Stimulated activated CD8-positive, alpha-beta memory T cell treated with anti-CD3 and anti-CD28 coated beads, Interleukin-12 subunit alpha, Interleukin-12 subunit beta, amount 100 ng/mL, for 24 hours (primary cell): ENCODE results near the gene SEL1L.
"Not testable (repeated sequence)": the region's sequence is repeated elsewhere in the genome, so short reads cannot be mapped to it uniquely, and the experiment has no call there.

Source experiments
- DNase-seq: peaks from one replicate; pipeline ENCODE4 v3.0.0-alpha.2; 2020; ENCODE audit errors: extremely low read depth

SEL1L gene

DNA sequence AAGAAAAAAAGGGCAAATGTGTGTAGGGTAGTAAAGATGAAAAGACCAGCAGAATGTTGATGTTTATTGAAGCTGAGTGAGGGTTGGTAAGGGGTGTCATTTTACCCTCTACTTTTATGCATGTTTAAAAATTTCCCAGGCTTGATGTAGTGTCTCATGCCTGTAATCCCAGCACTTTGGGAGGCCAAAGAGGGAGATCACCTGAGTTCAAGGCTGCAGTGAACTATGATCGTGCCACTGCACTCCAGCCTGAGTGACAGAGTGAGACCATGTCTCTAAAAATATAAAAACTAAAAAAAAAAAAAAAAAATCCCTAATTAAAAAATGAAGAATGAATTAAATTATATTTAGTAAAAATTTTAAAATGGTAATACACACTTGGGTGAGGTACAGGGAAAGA is 8.5 kb downstream of the SEL1L start:
- no peak for DNase-seq

DNA sequence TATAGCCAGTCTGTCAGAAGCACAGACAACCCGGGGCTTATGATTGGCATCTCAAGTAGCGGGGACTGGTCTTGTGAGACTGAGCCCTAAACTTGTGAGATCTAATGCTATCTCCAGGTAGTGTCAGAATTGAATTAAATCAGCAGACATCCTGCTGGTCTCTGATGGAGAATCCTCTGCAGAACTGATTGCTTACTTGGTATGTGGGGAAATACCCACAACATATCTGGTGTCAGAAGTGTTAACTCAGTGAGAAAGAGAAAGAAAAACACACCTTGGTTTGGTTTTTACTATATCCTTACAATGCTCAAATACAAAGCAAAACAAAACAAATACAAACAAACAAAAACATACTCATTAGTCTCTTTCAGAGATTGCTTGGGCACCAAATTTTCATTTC is 10.0 kb downstream of the SEL1L start:
- DNase-seq = no peak

DNA sequence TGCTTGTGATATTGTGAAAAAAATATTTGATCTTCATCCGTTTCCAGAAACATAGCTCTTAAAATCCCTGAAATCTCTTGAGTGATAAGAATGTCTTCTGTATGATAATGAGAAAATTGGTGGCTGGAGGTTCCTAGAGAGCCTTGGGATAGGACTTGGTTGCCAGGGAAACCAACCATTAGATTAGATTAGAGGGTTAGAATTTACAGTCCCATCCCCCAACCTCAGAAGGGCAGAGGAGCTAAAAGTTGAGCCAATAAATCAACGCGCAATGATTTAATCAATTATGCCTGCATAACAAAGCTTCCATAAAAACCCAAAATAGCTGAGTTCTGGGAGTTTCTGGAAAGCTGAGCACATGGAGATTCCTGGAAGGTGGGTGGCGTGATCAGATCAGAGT is 10.6 kb downstream of the SEL1L start:
- DNase-seq = no peak

DNA sequence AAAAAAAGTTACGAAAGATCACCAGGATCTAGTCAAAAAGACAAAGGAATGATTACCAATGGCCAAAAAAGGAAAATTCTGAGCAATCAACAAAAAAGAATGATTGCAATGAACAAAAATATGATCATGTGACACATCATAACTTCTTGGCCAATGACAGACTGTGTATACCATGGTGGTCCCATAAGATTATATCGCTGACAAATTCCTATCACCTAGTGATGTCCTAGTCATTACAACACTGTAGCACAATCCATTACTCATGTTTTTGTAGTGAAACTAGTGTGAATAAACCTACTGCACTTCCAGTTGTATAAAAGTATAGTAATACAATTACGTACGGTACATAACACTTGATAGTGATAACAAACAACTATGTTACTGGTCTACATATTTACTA is 12.3 kb downstream of the SEL1L start:
- DNase-seq = no peak

DNA sequence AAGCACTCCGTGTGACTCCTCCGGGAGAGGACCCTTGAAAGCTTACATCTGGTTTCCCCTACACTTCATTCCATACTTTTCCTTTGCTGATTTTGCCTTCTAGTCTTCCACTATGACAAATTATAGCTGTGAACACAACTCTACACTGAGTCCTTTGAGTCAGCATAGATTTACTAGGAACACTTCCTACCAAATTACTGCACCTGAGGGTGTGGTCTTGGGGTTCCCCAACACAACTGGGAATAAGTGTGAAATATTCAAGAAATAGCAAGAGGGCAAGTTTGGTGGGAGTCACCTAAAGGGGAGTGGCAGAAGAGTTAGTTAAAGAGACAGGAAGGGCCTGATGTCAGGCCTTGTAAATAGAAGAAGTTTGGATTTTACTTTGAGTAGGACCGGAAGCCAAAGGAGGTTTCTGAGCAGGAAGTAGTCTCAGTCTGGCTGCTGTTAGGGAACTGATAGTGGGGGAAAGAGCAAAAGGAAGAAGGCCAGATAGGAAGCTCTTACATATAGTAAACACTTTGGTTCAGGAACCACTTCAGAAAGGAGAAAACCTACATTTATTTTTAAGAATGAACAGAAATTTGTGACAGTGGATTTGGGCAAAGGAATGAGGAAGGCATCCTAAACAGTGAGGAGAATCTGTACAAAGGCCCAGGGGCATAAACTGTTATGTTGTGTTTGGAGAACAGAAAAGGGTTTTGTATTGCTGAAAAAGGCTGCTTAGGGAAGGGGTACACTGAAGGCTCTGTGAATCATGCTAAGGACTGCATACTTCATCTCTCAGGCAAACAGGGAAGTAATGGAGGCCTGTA is 14.2 kb downstream of the SEL1L start:
- DNase-seq = no peak

DNA sequence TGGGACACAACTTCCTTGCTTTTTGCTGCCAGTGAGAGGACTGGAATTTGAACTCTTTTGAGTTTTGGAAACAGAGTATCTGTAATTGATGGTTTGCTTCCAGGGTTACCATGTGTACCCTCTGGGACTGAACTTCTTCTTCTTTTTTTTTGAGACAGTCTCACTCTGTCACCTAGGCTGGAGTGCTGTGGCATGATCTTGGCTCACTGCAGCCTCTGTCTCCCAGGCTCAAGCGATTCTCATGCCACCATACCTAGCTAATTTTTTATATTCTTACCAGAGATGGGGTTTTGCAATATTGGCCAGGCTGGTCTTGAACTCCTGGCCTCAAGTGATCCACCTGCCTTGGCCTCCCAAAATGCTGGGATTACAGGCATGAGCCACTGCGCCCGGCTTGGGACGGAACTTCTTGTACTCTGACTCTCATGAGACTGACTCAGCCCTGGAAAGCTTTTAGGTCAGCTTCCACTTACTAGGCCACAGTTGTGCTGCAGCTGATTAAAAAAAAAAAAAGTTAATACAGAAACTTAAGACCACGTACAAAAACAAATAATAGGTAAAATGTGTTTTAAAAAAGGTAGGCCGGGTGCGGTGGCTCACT is 15.8 kb downstream of the SEL1L start:
- no peak for DNase-seq

DNA sequence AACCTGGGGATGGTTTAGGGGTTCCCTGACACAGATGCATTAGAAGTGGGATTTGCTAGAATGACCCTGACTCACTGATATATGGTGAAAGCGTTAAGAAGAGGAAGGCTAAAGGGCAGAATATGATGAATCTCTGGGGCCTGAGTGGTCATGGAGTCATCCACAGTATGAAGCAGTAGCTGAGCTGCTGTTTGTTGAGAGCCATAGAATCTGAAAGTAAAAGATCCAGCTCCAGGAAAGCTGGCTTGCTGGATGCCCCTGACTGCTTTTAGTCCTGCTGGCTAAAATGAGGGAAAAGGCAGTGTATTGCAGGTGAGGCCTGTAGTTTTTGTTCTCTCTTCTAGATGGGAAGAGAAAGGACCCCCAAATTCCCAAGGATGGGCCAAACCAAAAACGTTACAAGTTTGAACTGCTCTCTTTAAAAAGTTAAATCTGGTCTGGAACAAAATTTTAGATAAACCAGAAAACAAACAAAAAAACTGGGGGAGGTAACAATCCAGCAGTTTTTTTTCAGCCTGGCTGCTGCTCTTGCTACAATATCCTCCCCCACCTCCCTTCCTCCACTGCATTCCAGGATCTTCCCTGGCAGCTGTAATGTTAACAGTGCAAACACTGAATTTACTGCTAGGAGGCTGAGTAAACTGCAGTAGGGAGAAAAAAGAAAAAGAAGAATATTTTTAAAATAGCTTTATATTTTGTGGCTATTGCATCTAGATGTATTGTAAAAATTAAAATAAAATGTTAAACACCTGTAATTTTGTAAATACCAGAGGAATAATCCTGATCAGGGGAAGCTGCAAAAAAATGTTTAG is 16.5 kb downstream of the SEL1L start:
- DNase-seq = no peak

DNA sequence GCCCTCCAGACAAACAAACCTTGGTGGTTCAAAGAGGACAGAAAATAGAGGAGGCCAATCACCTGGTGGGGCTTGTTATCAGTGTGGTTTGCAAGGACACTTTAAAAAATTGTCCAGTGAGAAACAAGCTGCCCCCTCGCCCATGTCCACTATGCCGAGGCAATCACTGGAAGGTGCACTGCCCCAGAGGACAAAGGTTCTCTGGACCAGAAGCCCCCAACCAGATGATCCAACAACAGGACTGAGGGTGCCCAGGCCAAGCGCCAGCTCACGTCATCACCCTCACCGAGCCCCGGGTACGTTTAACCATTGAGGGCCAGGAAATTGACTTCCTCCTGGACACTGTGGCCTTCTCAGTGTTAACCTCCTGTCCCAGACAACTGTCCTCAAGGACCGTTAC is 17.7 kb downstream of the SEL1L start:
- not testable (repeated sequence) for DNase-seq

DNA sequence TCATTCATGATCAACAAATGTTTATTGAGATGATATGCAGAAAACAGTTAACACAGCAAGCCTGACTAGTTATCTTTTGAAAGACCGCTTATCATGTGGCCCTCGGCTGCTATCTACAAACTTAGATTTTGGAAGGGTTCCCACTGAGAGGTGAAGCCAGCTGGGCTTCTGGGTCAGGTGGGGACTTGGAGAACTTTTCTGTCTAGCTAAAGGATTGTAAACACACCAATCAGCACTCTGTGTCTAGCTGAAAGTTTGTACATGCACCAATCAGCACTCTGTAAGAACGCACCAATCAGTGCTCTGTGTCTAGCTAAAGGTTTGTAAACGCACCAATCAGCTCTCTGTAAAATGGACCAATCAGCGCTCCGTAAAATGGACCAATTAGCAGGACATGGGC is 20.8 kb downstream of the SEL1L start:
- DNase-seq = not testable (repeated sequence)

DNA sequence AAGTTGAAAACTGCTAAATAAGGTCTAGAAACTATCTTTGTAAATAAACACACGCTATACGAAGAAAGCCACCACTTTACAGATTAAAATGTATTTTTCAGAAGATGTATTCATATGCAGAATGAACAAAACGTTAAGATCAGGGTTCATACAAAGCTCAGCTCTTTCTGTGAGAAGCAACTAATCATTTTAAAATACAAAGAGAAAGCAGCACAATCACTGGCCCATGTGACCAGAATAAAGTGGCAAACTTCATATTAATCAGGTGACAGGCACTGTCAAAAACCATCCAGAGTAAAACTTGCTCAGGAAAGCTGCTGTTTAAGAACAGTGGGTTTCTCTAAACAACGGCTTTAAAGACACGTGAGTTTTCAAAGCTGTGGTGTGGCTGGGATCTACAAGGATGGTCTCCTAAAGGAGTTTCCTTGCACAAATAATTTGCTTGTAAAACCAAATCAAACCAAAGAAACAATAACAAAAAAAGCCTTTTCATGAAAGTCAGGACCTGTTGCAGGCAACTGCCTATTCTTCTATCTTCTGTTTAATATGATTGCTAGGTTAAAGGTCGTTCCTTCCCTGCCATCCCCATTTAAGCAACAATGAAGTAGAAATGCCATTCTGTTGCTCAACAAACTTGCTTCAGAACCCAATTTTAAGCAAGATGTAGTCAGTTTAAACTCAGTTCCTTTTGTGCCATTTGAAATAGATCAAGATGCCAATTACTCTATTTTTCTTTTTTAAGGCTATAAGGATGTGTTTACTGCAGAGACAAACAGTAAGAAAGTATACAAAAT is 22.3 kb downstream of the SEL1L start:
- DNase-seq = no peak

DNA sequence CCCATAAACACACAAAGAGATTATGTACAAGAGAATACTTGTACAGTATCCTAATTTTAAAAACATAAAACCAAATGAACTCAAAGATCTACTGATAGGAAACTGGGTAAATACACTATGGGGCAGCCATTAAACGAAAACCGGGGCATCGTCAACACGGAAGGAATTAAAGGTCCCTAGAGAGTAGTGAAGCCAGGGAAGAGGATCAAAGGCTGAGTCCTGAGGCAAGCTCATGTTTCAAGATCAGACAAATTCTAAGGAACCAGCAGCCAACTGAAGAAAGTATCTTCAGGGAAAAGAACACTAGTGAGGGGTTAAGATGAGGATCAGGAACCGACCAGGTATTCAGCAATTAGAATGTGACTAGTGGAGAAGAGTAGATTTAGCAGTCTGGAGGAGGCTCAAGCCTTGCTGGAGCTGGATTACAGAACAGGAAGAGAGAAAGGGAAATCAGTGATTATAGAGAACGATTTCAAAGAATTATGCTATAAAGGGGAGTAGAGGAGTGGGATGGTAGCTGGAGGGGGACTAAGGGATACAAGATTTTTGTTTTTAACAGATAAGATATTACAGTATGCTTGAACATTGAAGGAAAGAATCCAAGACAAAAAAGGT is 23.7 kb downstream of the SEL1L start:
- no peak for DNase-seq

DNA sequence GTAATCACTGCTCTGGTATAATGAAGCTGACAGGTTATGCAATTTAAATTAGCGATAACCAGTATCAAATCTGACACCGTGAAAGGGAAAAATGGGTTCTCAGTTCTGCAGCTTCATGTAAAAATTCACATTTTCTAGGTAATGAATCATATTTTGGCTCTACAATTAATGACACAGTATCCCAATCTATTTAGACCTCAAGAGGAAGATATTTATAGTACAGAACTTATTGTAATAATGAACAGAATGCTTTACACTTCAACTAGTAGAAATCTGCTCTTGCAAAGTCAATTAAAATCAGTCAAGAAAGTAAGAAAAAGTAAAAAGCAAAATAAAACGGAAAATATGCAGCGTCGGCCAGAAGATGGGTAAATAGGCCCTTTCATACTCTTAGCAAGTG is 24.3 kb downstream of the SEL1L start:
- DNase-seq = no peak

DNA sequence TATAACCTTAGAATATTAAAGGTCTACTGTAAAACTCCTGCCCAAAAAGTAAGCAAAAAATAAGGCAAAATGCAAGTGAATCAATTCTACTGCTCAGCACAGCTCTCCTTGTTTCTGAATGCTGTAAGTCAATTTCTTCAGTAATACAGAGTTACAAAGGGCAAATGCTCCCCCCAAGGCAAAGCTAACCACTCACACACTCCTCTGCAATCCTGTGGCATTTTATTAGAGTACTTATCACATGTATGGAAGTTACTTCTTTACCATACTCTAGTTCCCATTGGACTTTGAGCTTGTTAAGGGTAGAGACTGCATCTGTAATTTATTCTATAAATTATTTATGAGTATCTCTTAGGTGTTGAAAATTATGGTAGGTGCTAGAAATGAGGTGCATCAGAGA is 27.2 kb downstream of the SEL1L start:
- no peak for DNase-seq

DNA sequence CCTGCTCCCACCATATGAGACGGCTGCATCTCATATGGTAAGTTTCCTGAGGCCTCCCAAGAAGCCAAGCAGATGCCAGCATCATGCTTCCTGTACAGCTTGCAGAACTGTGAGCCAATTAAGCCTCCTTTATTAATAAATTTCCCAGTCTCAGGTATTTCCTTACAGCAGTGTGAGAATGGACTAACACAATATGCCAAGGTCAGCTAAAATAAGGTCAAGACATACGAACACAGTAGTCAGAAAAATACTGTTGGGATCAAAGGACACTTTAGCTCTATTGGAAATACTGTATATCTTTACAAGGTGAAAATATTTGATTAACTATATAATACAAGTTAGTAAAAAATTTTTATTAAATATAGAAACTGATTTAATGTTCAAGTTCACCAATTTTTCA is 28.8 kb downstream of the SEL1L start:
- no peak for DNase-seq

DNA sequence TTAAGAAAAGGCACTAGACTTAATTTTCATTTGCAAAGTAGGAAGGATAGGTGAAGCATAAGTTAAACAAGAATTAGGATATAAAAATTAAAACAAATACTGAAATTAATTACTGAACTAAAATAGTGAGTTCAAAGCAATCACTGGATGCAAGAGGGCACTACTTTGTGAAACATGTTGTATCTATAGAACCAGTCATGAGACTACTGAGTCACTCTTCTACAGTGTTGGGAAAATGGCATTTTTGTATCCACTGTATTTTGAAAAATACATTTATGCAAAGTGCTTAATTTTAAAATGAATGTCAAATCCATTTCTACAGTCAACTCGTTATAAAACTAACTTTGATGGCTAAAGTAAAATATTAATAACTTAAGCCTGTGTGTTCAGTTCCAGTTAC is 47.9 kb downstream of the SEL1L start:
- DNase-seq = no peak

DNA sequence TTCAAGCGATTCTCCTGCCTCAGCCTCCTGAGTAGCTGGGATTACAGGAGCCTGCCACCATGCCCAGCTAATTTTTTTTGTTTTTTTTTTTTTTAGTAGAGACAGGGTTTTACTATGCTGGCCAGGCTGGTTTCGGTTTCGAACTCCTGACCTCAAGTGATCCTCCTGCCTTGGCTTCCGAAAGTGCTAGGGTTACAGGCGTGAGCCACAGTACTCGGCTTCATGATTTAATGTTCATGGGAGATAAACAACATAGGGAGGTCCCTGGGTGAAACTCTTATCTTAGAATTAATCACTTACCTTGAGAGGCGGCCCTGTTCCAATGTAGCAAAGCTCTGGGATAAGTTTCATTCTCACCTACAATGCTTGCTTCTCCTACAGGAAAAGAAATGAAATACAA is 48.3 kb downstream of the SEL1L start:
- DNase-seq = no peak

DNA sequence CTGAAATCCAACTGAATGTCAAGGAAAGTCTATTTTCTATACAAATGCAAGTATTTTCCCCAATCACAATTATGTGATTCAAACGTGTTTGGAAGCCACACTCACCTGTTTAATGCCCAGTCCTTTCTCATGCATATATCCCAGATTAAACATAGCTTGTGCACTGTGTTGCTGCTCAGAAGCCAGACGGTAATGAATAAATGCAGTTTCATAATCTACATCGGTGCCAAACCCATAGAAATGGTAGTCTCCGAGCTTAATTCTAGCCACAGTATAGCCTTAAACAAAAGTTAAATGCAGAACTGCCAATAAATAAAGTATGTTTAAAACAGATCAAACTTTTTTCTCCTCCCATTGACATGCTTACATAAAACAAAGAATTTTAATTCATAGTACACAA is 49.5 kb downstream of the SEL1L start:
- no peak for DNase-seq

DNA sequence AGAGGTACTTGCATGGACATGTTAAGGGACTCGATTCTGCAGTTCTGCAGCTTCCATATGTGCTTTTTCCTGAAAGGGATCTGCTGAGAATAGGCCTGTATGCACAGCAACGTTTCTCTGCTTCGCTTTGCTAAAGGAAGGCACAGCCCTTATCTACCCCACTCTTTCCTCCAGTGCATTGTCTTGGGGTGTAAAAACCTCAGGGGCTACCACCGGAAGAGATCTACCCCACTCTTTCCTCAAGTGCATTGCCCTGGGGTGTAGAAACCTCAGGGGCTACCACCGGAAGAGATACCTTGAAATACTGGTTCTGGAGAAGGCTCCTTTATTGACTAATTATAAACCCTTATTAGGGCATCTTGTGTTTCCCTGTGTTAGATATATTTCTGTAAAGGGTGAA is 52.9 kb downstream of the SEL1L start:
- DNase-seq = no peak

DNA sequence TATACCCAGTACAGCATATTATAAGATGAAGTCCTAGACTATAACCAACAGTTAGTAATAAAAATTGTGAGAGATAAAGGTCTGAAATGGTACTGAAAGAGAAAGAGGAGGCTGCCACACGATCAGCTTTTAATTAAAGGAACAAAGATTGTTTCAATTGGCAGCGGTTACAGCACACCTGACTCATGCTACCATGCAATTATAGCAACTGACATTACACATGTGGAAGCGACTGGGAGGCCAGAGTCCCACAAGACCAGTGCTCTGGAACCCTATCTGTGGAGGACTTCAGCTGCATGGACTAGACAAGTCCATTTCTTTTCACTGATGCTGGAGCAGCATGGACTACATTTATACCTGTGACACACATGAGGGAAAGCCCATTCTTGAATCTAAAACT is 55.2 kb downstream of the SEL1L start:
- DNase-seq = no peak

DNA sequence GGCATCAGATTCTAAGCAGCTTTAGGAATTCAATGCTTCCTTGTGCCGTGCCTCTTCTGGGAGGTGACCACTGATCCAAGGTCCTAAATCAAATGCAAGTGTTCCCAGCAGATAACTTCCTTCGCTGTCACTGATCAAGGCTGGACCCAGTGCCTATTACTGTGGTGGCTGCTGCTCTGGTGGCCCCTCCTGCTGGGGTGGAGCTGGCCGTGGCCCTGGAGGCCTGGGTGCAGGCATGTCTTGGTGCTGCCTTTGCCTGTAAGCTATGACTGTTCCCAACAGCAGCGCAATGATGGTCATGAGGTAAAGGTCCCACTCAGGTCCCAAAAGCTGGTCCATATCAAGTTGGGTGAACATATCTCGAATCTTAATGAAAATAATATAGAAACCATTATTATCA is 56.8 kb downstream of the SEL1L start:
- no peak for DNase-seq

DNA sequence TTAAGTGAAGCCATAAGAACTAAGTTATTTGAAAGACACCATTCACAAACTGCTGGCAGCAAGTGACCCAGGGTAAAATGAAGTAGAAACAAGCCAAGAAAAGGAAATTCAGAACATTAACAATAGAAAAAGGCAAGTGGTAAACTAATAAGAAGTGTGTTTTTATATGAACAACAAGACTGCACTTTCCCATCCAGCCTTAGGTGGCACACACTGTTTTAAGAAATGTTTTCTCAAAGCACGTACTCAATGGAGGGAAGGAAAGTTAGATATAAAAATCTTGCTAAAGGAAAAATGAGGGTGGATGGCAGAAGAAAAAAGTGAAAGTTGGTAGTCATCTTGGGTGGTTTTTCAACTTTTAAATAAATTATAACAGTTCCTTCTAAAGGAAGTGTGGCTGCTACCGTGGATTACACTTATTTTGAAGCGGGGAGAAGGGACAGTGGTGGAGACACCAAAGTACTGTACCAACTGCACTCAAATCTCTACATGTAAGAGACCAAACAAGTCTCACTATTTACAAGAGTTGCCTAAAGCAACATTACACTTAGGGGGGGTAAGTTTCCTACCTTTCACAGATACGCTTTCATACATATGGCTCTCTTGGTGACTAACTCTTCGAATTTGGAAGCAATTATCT is 58.8 kb downstream of the SEL1L start:
- no peak for DNase-seq
